DOHH2 (cell line): ENCODE measurements around the gene COL5A1.

ENCODE experiments used
- H3F3A ChIP-seq: fragments of 200-600 bp; sonication (generic), shearing (Covaris generic); 2 replicates; pipeline ENCODE4 v1.6.0; 2016; ENCODE audit warnings: antibody characterized with exemption, mild to moderate bottlenecking; ENCODE audit not compliant: control insufficient read depth, insufficient read depth
- H3K27ac ChIP-seq: fragments of 200-600 bp; sonication (generic); 2 replicates; pipeline ENCODE4 v1.5.1; 2014; ENCODE audit warnings: low read depth, mild to moderate bottlenecking, low read length, moderate library complexity
- H3K27me3 ChIP-seq: fragments of 200-600 bp; sonication (generic); 2 replicates; pipeline ENCODE4 v1.6.1; 2014; ENCODE audit warnings: mild to moderate bottlenecking, low read length, mixed read lengths; ENCODE audit not compliant: control insufficient read depth
- H3K36me3 ChIP-seq: fragments of 200-600 bp; sonication (generic); 2 replicates; pipeline ENCODE4 v1.6.1; 2014; ENCODE audit warnings: mild to moderate bottlenecking, low read length, moderate library complexity, mixed read lengths; ENCODE audit not compliant: control insufficient read depth
- H3K4me1 ChIP-seq: fragments of 200-600 bp; sonication (generic); 2 replicates; pipeline ENCODE4 v1.6.1; 2014; ENCODE audit warnings: mild to moderate bottlenecking, low read length, mixed read lengths; ENCODE audit not compliant: control insufficient read depth
- H3K4me2 ChIP-seq: fragments of 200-600 bp; sonication (generic); 2 replicates; pipeline ENCODE4 v1.6.0; 2014; ENCODE audit warnings: mild to moderate bottlenecking, low read length, moderate library complexity
- H3K4me3 ChIP-seq: fragments of 200-600 bp; sonication (generic); 2 replicates; pipeline ENCODE4 v1.5.1; 2014; ENCODE audit warnings: mild to moderate bottlenecking, low read length, mixed read lengths
- H3K79me2 ChIP-seq: fragments of 200-600 bp; sonication (generic); 2 replicates; pipeline ENCODE4 v1.6.1; 2014; ENCODE audit warnings: mild to moderate bottlenecking, low read length, mixed read lengths; ENCODE audit not compliant: control insufficient read depth
- H3K9me2 ChIP-seq: fragments of 200-600 bp; sonication (generic); replicated peaks from 2 replicates; pipeline ENCODE4 v1.6.1; 2014; ENCODE audit warnings: mild to moderate bottlenecking, low read length, mixed read lengths; ENCODE audit not compliant: control insufficient read depth
- H3K9me3 ChIP-seq: fragments of 200-600 bp; sonication (generic); 2 replicates; pipeline ENCODE4 v1.6.1; 2014; ENCODE audit warnings: antibody characterized with exemption, low read length, mixed read lengths; ENCODE audit not compliant: control insufficient read depth, insufficient read depth
- H4K20me1 ChIP-seq: fragments of 200-600 bp; sonication (generic); 2 replicates; pipeline ENCODE4 v1.6.0; 2014; ENCODE audit warnings: low read depth, mild to moderate bottlenecking, antibody characterized with exemption, low read length, moderate library complexity; ENCODE audit not compliant: control insufficient read depth, insufficient read depth
- EZH2phosphoT487 ChIP-seq: fragments of 200-600 bp; sonication (generic); IDR thresholded peaks from 2 replicates; pipeline ENCODE4 v1.6.1; 2017; ENCODE audit warnings: borderline replicate concordance, mild to moderate bottlenecking, antibody characterized with exemption, low read length, moderate library complexity, mixed read lengths
- TF ChIP-seq, protein P1 (sequence below): fragments of 200-600 bp; sonication (generic); IDR thresholded peaks from one replicate; pipeline ENCODE4 v1.5.1; 2014; ENCODE audit warnings: antibody characterized with exemption, mild to moderate bottlenecking, low read depth, low read length; ENCODE audit not compliant: poor library complexity, severe bottlenecking

Gene COL5A1

DNA sequence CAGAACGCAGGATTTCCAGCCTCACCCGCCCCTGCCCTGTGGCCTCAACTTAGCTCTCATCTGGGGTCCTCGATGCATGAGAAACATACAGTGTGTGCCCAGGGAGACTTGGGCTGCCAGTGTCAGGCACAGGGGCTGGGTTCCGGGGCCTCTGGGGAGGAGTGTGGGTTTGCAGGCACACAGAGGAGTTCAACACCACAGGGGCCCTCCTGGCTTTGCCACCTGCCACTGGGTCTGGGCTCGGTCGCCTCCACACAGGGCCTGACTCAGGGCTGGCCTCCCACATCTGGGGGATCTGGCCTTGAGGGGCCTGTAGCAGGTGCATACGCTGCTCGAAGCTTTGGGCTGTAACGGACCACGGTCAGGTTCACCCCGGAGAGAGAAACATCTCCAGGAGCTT is 111.6 kb downstream of the COL5A1 start:
- Histone ChIP-seq H3K36me3 (no peaks in the 10 kb centered on the region), H3F3A (no peaks in the 10 kb centered on the region; the same call in 1 of the 2 replicates), H3K27me3 (no peaks in the 10 kb centered on the region), H3K9me3 (peaks cover 2% of the 10 kb centered on the region; the same call in 1 of the 2 replicates), H3K4me2 (no peak overlapping the region), H3K27ac (no peak overlapping the region), H3K4me1 (no peaks in the 10 kb centered on the region), H3K9me2 (no peaks in the 10 kb centered on the region), H3K79me2 (no peaks in the 10 kb centered on the region), H3K4me3 (no peak overlapping the region), H4K20me1 (no peaks in the 10 kb centered on the region)
- TF ChIP-seq EZH2phosphoT487: no peak
- TF ChIP-seq, protein P1, sequence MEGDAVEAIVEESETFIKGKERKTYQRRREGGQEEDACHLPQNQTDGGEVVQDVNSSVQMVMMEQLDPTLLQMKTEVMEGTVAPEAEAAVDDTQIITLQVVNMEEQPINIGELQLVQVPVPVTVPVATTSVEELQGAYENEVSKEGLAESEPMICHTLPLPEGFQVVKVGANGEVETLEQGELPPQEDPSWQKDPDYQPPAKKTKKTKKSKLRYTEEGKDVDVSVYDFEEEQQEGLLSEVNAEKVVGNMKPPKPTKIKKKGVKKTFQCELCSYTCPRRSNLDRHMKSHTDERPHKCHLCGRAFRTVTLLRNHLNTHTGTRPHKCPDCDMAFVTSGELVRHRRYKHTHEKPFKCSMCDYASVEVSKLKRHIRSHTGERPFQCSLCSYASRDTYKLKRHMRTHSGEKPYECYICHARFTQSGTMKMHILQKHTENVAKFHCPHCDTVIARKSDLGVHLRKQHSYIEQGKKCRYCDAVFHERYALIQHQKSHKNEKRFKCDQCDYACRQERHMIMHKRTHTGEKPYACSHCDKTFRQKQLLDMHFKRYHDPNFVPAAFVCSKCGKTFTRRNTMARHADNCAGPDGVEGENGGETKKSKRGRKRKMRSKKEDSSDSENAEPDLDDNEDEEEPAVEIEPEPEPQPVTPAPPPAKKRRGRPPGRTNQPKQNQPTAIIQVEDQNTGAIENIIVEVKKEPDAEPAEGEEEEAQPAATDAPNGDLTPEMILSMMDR: no peak

DNA sequence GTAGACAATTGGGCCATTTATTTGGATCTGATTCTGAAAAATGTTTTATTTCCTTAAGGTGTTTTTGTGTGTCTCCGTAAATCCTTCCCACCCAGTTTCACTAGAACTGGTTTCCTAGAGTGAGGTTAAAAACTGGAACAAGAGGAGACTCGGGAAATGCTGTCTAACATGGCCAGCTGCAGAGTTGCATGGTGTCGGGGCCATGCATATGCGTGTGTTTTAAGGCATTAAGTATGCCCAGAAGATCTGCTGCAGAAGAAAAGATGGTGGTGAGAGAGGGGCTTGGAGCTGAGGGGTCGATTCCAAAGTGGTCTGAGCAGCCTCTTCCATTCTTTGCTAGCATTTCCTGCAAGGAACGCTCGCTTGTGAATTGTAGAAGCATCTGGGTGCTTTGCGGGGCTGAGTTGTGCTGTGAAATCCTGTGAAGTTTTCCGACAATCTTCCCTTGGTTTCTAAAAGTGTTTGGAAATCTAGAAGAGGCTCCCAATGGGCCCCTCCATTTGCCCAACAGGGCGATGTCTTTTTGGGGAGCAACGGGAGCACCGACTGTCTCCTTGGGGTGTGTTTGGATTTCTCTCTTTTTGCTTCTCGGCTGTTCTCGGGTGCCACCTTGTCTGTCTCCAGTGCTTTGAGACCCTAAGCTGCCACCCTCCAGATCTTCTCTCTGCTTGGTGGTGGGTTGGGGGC is 113.8 kb downstream of the COL5A1 start:
- Histone ChIP-seq H4K20me1 (no peaks in the 10 kb centered on the region), H3K4me3 (no peak overlapping the region), H3K27ac (no peak overlapping the region), H3F3A (no peaks in the 10 kb centered on the region), H3K36me3 (no peaks in the 10 kb centered on the region), H3K27me3 (no peaks in the 10 kb centered on the region), H3K9me2 (no peaks in the 10 kb centered on the region), H3K4me1 (no peaks in the 10 kb centered on the region), H3K79me2 (no peaks in the 10 kb centered on the region), H3K4me2 (no peak overlapping the region), H3K9me3 (peaks cover 11% of the 10 kb centered on the region; the same call in 1 of the 2 replicates)
- no peak for TF ChIP-seq EZH2phosphoT487
- TF ChIP-seq, protein P1: no peak

DNA sequence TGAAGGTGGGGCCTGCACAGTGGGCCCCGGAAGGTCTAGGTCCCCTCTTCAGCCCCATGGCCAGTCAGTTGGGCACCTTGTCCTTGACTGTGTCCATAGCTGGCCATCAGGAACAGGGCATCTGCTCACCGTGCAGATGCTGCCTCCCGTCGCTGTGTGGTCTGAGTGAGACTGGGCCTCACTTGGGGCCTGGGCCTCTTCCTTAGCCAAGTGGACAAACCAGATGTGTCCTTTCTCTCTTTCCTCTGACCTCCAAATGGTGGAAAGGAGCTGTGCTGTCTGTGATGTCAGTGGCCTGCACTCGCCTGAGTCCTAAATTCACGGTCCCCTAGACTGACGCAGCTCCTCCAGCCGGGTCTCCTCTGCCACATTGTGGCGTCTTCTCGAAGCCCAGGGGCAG is 114.5 kb downstream of the COL5A1 start:
- TF ChIP-seq, protein P1: no peak
- Histone ChIP-seq H3F3A (peaks cover 2% of the 10 kb centered on the region; the same call in 1 of the 2 replicates), H3K4me3 (no peak overlapping the region), H3K4me1 (no peaks in the 10 kb centered on the region), H4K20me1 (no peaks in the 10 kb centered on the region), H3K36me3 (no peaks in the 10 kb centered on the region), H3K27me3 (no peaks in the 10 kb centered on the region), H3K79me2 (no peaks in the 10 kb centered on the region), H3K9me3 (peaks cover 19% of the 10 kb centered on the region; the same call in 1 of the 2 replicates), H3K27ac (no peak overlapping the region), H3K9me2 (no peaks in the 10 kb centered on the region), H3K4me2 (no peak overlapping the region)
